CD4-positive, alpha-beta T cell treated with Interferon alpha-2 for 1 hour (primary cell): ENCODE measurements around the gene CHST3.
A peak's percentile ranks its signal among the peaks of the same experiment; 100 is the strongest.
"Not testable (repeated sequence)": the region's sequence is repeated elsewhere in the genome, so short reads cannot be mapped to it uniquely, and the experiment has no call there.

Experiments
- DNase-seq, 2 donors: peaks; one replicate each; pipeline ENCODE4 v3.0.0-alpha.2; 2020 to 2022

The CHST3 gene

DNA sequence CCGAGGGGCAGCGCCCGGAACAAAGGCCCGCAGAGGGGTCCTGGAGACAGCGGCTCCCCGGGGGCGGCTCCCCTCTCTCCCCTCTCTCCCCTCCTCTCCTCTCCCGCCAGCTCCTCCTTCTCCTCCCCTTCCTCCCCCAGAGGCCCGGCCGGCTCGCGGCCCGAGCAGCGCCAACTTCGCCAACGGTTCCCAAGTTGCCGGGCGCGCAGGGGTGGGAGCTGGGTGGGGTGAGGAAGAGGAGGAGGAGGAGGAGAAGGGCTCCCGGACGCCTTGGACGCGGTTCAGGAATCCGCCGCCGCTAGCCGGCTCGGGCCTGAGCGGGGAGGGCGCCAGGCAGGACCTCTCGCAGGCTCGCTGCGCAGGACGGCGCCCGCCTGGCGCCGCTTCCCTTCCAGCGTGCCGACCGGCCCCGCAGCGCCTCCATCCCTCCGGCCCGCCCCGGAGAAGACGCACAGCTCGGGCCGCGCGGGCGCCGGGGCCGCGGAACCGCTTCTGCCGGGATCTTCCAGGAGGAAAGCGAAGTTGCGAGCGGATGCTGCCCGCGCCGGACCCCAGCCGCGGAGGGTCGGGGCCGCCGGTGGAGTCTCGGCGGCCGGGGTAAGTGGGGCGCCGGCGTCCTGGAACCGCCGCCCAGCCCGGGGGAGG lies at the start of gene CHST3:
CHST3 (plus strand) TSS at position 298 of the 645 bp plus-strand sequence. CDS start 41,448 bp downstream, outside the sequence.
- no peak for DNase-seq

GRCh38 chr10:71916827-71917226 lies 47.4 kb upstream of the CHST3 start:
- DNase-seq = no peak

GRCh38 chr10:71918992-71919391 lies 45.2 kb upstream of the CHST3 start:
- DNase-seq = no peak

DNA sequence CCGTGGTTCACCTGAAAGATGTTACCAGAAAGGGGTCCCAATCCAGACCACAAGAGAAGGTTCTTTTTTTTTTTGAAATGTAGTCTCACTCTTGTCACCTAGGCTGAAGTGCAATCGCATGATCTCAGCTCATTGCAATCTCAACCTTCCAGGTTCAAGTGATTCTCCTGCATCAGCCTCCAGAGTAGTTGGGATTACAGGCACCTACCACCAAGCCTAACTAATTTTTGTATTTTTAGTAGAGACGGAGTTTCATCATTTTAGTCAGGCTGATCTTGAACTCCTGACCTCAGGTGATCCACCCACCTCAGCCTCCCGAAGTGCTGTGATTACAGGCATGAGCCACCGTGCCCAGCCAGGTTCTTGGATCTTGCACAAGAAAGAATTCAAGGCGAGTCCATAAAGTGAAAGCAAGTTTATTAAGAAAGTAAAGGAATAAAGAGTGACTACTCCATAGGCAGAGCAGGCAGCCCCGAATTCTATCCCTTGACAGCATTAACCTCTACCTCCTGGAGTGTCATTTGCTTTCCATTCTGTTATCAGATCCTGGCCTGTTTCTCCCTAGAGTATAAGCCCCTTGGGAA lies 44.1 kb upstream of the CHST3 start:
- not testable (repeated sequence) for DNase-seq

DNA sequence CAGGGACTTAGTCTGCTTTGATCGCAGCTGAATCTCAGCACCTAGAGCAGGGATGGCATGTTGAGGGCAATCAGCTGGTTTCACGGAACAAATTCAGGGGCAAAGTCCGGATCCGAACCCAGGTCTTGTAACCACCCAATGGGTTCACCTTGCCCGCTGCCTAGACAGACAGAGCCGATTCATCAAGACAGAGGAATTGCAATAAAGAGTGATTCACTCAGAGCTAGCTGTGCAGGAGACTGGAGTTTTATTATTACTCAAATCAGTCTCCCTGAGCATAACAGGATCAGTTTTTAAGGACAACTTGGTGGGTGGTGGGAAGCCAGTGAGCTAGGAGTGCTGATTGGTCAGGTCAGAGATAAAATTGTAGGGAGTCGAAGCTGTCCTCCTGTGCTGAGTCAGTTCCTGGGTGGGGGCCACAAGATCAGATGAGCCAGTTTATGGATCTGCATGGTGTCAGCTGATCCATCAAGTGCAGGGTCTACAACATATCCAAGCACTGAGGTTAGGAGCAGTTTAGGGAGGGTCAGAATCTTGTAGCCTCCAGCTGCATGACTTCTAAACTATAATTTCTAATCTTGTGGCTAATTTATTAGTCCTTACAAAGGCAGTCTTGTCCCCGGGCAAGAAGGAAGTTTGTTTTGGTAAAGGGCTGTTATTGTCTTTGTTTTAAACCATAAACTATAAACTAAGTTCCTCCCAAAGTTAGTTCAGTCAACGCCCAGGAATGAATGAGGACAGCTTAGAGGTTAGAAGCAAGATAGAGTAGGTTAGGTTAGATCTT lies 43.5 kb upstream of the CHST3 start:
- no peak for DNase-seq

DNA sequence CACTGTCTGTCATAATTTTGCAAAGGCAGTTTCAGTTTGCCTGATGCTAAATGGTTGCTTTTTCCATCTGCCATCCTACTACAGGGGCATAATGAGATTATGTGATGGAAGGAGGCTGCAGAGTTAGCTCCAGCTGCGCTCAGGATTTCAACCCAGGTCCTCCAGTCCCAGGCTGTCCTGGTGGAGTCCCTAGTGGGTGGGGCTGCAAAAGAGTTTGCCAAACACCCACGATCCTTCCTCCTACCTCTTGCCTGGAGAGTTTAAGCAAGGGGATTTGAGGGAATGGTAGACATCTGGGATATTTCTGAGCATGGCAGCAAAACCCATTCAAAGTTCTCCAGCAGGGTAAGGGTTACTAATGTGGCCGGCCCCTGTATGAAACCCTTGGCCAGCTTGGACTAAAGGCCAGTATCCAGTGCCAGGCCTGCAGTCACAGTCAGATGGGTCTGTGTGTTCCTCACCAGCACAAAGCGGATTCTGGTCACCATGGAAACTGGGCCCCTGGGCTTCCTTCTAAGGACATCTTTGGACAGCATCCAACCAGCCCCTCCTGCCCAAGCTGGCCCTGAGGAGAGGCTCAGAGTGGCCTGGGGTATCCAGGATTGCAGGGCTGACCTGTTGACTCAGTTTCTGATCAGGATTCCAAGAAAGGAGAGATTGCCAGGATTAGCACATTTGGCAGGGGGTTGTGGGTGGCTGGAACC lies 42.7 kb upstream of the CHST3 start:
- DNase-seq = no peak

GRCh38 chr10:71923138-71923692 lies 41.0 kb upstream of the CHST3 start:
- no peak for DNase-seq

DNA sequence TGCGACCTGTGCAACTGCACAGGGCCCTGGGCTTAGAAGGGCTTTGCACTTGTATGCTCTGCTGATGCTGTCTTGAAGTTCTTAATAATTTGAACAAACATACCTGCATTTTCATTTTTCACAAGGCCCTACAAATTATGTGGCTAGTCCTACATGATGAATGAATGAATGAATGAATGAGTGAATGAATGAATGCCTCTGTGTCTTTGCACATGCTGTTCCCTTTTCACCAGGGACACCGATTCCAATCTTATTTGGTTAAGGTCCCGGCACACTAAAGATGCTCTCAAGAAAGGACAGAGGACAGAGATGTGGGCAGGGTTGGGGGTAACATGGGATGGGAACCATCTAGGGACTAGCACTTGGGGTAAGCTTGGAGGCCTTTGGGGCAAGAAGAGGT lies 39.4 kb upstream of the CHST3 start:
- no peak for DNase-seq

- no peak for DNase-seq
Observed at GRCh38 chr10:71927159-71927558, 37.0 kb upstream of the CHST3 start.

- DNase-seq = no peak
Observed at GRCh38 chr10:71927776-71928592, 36.2 kb upstream of the CHST3 start.

GRCh38 chr10:71931295-71931694 lies 32.9 kb upstream of the CHST3 start:
- no peak for DNase-seq

DNA sequence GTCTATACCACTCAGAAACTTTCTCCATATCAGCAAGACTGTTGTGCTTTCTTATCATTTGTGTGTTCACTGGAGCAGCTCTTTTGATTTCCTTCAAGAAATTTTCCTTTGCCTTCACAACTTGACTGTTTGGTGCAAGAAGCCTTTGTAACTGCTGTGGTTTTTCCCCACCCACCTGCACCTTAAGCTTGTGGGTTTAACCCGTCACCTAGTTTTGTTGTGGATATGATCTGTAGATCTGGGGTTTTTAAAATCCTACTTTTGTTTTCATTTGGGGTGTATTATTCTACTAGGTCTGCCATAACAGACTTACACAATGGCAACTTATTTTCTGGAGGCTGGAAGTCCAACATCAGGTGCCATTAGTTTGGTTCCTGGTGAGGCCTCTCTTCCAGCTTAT lies 30.5 kb upstream of the CHST3 start:
- peak in 1 of 2 donors; percentile 23 for DNase-seq

DNA sequence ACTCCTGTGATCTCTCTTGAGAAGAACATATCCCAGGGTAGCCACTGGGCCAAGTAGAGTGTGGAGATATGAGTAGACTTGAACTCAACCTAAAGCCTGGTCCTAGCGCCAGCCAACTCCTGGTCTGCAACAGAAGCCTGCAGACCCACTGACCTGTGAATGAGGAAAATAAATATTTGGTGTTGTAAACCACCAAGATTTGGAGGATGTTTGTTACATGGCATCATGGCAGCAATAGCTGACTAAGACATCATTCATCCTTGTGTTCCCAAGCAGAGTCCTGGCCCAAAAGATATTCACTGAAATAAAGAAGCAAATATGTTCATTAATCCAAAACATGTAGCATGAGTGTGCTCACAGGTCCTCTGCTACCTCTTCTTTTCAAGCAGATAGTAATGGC lies 26.0 kb upstream of the CHST3 start:
- no peak for DNase-seq

DNA sequence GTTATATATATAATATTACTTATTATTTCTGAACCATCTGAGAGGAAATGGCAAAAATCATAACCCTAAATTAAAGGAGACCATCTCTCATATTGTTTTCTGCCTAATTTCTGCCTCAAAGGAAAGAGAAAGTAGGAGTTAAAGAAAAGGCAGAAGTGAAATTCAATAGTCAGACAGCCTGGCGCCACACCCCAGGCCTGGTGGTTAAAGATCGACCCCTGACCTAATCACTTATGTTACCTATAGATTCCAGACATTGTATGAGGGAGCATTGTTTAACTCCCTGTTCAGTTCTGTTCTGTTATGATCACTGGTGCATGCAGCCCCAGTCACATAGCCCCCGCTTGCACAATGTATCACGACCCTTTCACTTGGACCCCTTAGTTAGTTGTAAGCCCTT lies 24.9 kb upstream of the CHST3 start:
- DNase-seq = no peak

DNA sequence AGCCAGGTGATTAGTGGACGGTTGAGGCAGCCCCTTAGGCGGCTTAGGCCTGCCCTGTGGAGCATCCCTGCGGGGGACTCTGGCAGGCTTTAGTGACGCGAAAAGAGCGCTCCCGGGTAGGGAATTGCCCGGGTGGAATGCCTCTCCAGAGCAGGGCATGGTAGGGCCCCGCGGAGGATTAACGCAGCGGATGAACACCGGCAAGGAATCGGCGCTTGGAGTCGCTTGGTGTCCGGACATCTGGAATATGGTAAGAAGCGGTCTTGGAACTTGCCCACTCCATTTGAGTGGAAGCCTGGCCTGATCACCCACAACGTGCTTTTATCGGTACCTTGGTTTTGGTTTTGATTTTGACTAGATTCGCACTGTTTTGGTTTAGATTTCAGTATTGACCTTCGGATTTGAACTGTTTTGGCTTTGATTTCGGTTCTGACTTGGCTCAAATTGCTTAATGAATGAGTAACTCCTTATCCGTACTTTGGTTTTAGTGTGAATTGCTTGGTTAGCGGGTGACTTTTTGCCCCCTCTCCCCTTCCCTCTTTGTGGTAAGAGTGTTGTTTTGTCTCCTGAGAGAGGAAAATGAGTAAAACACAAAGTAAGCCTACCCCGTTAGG lies 24.2 kb upstream of the CHST3 start:
- no peak for DNase-seq

DNA sequence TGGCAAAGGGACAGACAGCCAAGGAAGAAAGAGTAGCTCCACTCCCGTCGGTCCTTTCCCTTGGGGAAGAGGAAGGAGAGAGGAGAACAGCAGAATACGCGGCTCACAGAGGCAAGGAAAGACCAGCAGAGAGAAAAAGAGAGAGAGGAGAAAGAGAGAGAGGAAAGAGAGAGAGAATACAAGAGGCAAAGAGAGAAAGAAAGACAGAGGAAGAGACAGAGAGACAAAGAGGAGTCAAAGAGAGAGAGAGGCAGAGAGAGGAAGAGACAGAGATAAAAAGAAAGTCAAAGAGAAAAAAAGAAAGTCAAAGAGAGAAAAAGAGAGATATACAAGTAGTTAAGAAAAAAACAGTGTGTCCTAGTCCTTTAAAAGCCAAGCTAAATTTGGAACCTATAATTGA lies 23.4 kb upstream of the CHST3 start:
- DNase-seq = no peak

GRCh38 chr10:71941318-71941717 lies 22.9 kb upstream of the CHST3 start:
- no peak for DNase-seq

- DNase-seq = no peak
Observed at GRCh38 chr10:71945819-71946474, 18.2 kb upstream of the CHST3 start.

- no peak for DNase-seq
Observed at GRCh38 chr10:71946700-71947099, 17.5 kb upstream of the CHST3 start.

DNA sequence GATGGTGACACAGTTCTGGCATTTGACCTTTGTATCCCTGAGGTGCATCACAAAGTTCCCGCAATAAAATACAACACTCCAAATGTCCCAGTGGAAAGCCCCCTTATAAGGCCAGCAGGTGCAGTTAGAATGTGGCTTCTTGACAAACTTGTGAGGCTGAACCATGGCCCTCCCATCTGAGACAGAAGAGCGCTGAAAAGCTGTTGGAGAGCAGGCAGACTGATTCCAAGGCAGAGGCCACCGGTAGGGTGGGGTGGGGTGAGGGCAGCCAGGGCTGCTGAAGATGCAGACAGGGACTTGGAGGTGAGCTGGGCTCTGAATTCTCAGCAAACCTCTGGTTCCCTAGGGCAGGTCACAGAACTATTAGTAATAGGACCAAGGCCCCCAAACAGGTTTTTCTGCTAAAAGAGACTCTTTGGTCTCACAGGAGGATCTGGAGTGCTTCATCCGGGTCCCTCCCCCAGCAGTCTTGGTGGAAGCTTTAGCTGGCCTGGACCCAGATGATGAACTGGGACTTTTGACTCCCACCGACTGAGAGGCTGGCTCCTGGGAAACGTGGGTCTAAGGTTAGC lies 15.6 kb upstream of the CHST3 start:
- no peak for DNase-seq

DNA sequence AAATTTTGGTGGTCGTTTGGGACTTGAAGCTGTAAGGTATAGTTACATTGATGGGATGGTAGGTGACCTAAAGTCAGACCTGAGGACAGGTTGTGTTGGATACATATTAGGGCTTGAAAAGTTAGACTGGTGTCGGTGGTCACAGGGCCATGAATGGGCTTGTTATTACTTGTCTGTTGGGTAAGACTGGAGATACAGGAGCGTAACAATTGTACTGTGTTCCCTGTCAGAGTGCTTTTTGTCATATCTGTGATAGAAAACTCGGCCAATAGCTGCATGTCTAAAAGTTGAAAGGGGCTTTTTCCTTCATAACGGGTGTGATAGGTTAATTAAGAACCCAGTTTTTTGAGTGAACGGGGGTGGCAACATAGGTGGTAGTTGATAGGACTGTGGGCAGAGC lies 13.5 kb upstream of the CHST3 start:
- no peak for DNase-seq
